Fibroblast of lung (primary cell): Measurements from ENCODE around the gene TOGARAM1. TPM values are rescaled to one million over a fixed set of nuclear protein-coding genes. Genes with fewer than 3 reads are reported as not detected.

Experiments used
- DNase-seq, 2 donors: peaks; one replicate each; pipeline versions ENCODE4 v3.0.0 to v3.0.0-alpha.2; 2010; ENCODE audit warnings: low read depth in 2 of 2
- H2AFZ ChIP-seq: 2 replicates; pipeline ENCODE4 v1.5.1; 2012; ENCODE audit warnings: low read length, control low read depth, inconsistent platforms
- H3K27ac ChIP-seq: 2 replicates; pipeline ENCODE4 v1.5.1; 2011; ENCODE audit warnings: low read length, control low read depth; ENCODE audit not compliant: insufficient read depth
- H3K27me3 ChIP-seq: 2 replicates; pipeline ENCODE4 v1.5.1; 2011; ENCODE audit warnings: mild to moderate bottlenecking, low read length; ENCODE audit not compliant: control insufficient read depth, insufficient read depth
- H3K36me3 ChIP-seq: 2 replicates; pipeline ENCODE4 v1.5.1; 2011; ENCODE audit warnings: low read length; ENCODE audit not compliant: control insufficient read depth, insufficient read depth
- H3K4me1 ChIP-seq: 2 replicates; pipeline ENCODE4 v1.5.1; 2011; ENCODE audit warnings: low read length; ENCODE audit not compliant: control insufficient read depth, insufficient read depth; ENCODE audit errors: extremely low read depth
- H3K4me2 ChIP-seq: 2 replicates; pipeline ENCODE4 v1.5.1; 2011; ENCODE audit warnings: low read length, control low read depth; ENCODE audit not compliant: insufficient read depth; ENCODE audit errors: extremely low read depth
- H3K4me3 ChIP-seq, 4 experiments: fragments of 200-600 bp in 1 of 4; sonication (generic) in 1 of 4; replicated peaks in 1 of 4; 2 replicates each; pipeline ENCODE4 v1.5.1; 2011 to 2016; ENCODE audit warnings: low read length in 4 of 4, low read depth in 3 of 4, mild to moderate bottlenecking in 3 of 4, control low read depth in 2 of 4, inconsistent platforms in 1 of 4, mixed read lengths in 1 of 4; ENCODE audit not compliant: insufficient read depth in 1 of 4; ENCODE audit errors: control extremely low read depth in 1 of 4
- H3K79me2 ChIP-seq: 2 replicates; pipeline ENCODE4 v1.5.1; 2012; ENCODE audit warnings: mild to moderate bottlenecking, low read length, inconsistent platforms; ENCODE audit not compliant: control insufficient read depth, insufficient read depth
- H3K9ac ChIP-seq: 2 replicates; pipeline ENCODE4 v1.5.1; 2011; ENCODE audit warnings: mild to moderate bottlenecking, low read length, control low read depth; ENCODE audit not compliant: insufficient read depth
- H3K9me3 ChIP-seq: 2 replicates; pipeline ENCODE4 v1.5.1; 2012; ENCODE audit warnings: low read depth, low read length; ENCODE audit not compliant: control insufficient read depth, insufficient read depth
- H4K20me1 ChIP-seq: 2 replicates; pipeline ENCODE4 v1.5.1; 2011; ENCODE audit warnings: low read length; ENCODE audit not compliant: control insufficient read depth, insufficient read depth; ENCODE audit errors: extremely low read depth
- EZH2 ChIP-seq: IDR thresholded peaks from 2 replicates; pipeline ENCODE4 v1.5.1; 2012; ENCODE audit warnings: low read length, control low read depth, mild to moderate bottlenecking; ENCODE audit errors: missing control alignments
- polyA plus RNA-seq, 2 donors: library from polyadenylated mRNA; depleted of rRNA in 1 of 2; stranded (reverse) in 1 of 2; unstranded in 1 of 2; fragments of >200 nt; gene quantifications; 2 replicates each; pipeline ENCODE4 v1.2.1, GENCODE V29; 2011 to 2012; ENCODE audit warnings: missing spikeins in 1 of 2
- total RNA-seq: library from RNA; depleted of rRNA; stranded (reverse); fragments of >200 nt; gene quantifications from 2 replicates; pipeline ENCODE4 v1.2.1, GENCODE V29; 2014
- TF ChIP-seq, protein P1 (sequence below), 2 donors: IDR thresholded peaks in 1 of 2; conservative IDR thresholded peaks in 1 of 2; 1 replicate in 1 of 2; 2 replicates in 1 of 2; pipeline ENCODE4 v1.5.1; 2011 to 2012; ENCODE audit warnings: low read length in 2 of 2, control low read depth in 1 of 2, inconsistent platforms in 1 of 2, low read depth in 1 of 2, mild to moderate bottlenecking in 1 of 2

TOGARAM1 gene
- total and polyA plus RNA-seq, 2 donors (not counting 1 experiment from before 2014, with no cell fraction given), result 10.7 to 24.9 TPM

DNA sequence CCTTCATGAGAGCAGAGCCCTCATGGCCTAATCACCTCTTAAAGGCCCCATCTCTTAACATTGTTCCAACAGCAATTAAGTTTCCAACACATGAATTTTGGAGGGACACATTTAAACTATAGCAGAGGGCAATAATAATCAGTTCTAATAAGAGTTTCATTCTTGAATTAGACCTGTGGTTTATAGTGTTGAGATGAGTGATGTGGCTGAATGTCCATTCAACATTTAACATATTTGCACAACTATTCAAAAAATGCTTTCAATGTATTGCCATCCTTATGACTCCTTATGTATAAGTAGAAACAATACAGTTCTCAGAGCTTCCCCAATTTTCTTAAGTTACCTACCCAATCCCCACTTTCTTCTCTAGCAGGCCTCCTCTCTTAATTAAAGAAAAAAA lies 21.8 kb upstream of the TOGARAM1 start:
- TF ChIP-seq EZH2, result no peak
- TF ChIP-seq, protein P1, sequence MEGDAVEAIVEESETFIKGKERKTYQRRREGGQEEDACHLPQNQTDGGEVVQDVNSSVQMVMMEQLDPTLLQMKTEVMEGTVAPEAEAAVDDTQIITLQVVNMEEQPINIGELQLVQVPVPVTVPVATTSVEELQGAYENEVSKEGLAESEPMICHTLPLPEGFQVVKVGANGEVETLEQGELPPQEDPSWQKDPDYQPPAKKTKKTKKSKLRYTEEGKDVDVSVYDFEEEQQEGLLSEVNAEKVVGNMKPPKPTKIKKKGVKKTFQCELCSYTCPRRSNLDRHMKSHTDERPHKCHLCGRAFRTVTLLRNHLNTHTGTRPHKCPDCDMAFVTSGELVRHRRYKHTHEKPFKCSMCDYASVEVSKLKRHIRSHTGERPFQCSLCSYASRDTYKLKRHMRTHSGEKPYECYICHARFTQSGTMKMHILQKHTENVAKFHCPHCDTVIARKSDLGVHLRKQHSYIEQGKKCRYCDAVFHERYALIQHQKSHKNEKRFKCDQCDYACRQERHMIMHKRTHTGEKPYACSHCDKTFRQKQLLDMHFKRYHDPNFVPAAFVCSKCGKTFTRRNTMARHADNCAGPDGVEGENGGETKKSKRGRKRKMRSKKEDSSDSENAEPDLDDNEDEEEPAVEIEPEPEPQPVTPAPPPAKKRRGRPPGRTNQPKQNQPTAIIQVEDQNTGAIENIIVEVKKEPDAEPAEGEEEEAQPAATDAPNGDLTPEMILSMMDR (conservative IDR thresholded peaks at IDR 0.05 in 1 of 2, IDR thresholded peaks at IDR 0.05 in 1 of 2; ENCODE audit: low read depth in 1 of 2, low read length in 2 of 2), result no peak
- Histone ChIP-seq H3K4me1 (no peaks in the 10 kb centered on the region), H3K36me3 (peaks cover 2% of the 10 kb centered on the region), H2AFZ (no peak overlapping the region), H3K9me3 (no peaks in the 10 kb centered on the region), H4K20me1 (no peaks in the 10 kb centered on the region), H3K27ac (no peak overlapping the region), H3K4me3 (no peak overlapping the region), H3K27me3 (no peaks in the 10 kb centered on the region), H3K79me2 (no peaks in the 10 kb centered on the region), H3K4me2 (no peak overlapping the region), H3K9ac (no peak overlapping the region)
- no peak for DNase-seq

DNA sequence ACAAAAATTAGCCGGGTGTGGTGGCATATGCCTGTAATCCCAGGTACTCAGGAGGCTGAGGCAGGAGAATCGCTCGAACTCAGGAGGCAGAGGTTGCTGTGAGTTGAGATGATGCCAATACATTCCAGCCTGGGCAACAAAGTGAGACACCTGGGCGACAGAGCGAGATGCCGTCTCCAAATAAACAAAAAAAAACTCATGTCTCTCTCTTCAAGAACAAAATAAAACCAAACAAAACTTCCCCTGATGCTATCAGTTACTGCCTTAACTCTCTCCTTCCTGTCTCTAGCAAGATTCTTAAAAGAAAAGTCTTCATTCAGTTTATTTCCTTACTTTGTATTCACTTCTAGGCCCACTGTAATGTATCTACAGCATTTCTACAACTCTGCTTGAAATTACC lies 21.0 kb upstream of the TOGARAM1 start:
- no peaks in the 10 kb centered on the region for H3K9me3 ChIP-seq
- H3K27ac ChIP-seq, result no peak overlapping the region
- DNase-seq, result no peak
- TF ChIP-seq EZH2, result no peak
- TF ChIP-seq, protein P1 (conservative IDR thresholded peaks at IDR 0.05 in 1 of 2, IDR thresholded peaks at IDR 0.05 in 1 of 2; ENCODE audit: low read depth in 1 of 2, low read length in 2 of 2), result no peak
- H3K79me2 ChIP-seq, result no peaks in the 10 kb centered on the region
- H3K36me3 ChIP-seq, result peaks cover 2% of the 10 kb centered on the region
- no peak overlapping the region for H2AFZ ChIP-seq
- H3K4me3 ChIP-seq, result no peak overlapping the region
- no peaks in the 10 kb centered on the region for H3K27me3 ChIP-seq
- H4K20me1 ChIP-seq, result no peaks in the 10 kb centered on the region
- H3K4me1 ChIP-seq, result no peaks in the 10 kb centered on the region
- H3K9ac ChIP-seq, result no peak overlapping the region
- no peak overlapping the region for H3K4me2 ChIP-seq

DNA sequence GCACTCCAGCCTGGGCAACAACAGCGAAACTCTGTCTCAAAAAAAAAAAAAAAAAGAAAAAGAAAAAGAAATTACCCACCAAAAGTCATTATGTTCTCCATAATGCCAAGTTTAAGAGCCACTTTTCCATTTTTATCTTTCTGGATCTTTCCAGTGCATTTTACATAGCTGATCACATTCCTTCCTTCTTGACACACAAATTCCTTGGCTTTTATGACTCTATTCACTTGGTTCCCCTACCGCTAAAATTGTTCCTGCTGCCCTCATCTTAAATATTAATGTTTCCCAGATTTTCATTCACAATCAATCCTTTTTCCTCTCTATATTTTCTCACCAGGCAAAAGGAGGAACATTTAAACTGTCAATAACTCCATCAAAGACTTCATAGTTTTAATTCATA lies 20.4 kb upstream of the TOGARAM1 start:
- no peak overlapping the region for H3K9ac ChIP-seq
- TF ChIP-seq EZH2, result no peak
- TF ChIP-seq, protein P1 (conservative IDR thresholded peaks at IDR 0.05 in 1 of 2, IDR thresholded peaks at IDR 0.05 in 1 of 2; ENCODE audit: low read depth in 1 of 2, low read length in 2 of 2), result no peak
- no peak overlapping the region for H3K4me2 ChIP-seq
- H3K4me3 ChIP-seq, result no peak overlapping the region
- no peak overlapping the region for H2AFZ ChIP-seq
- H4K20me1 ChIP-seq, result no peaks in the 10 kb centered on the region
- H3K79me2 ChIP-seq, result no peaks in the 10 kb centered on the region
- H3K36me3 ChIP-seq, result peaks cover 1% of the 10 kb centered on the region
- H3K27me3 ChIP-seq, result no peaks in the 10 kb centered on the region
- DNase-seq, result peak in 1 of 2 donors; percentile 48
- no peak overlapping the region for H3K27ac ChIP-seq
- no peaks in the 10 kb centered on the region for H3K4me1 ChIP-seq
- no peaks in the 10 kb centered on the region for H3K9me3 ChIP-seq
